HepG2 (cell line): ENCODE data around the gene GNG12. TPM values are rescaled to one million over a fixed set of nuclear protein-coding genes. Genes with fewer than 3 reads are reported as not detected.

Experiments
- ATAC-seq: fragments of 200-7000 bp; cut with Tn5 transposase; 3 replicates; pipeline ENCODE4 v1.9.1; 2020; ENCODE audit warnings: mild to moderate bottlenecking, moderate library complexity
- BruUV-seq: library from RNA; stranded (reverse); fragments of 400-500 nt; replicated peaks from 2 replicates; lab custom pipeline; 2021; lab: Mats Ljungman, UMichigan
- CTCF ChIA-PET: fragments of 300-600 bp; formaldehyde crosslinking; extraction: SDS; loops from one replicate; lab custom pipeline; 2021; ENCODE audit warnings: low total read pairs, inconsistent platforms, low intra/inter-chr PET ratio; lab: Yijun Ruan, JAX
- POLR2A ChIA-PET: fragments of 350-600 bp; sonication (Branson Sonifier 250); formaldehyde crosslinking; loops from one replicate; lab custom pipeline; 2020; ENCODE audit warnings: antibody characterized with exemption, inconsistent platforms; lab: Yijun Ruan, JAX
- DNase-seq: peaks from one replicate; pipeline ENCODE4 v3.0.0-alpha.2; 2015; ENCODE audit warnings: low spot score
- FAIRE-seq: peaks from 3 replicates; lab custom pipeline; 2011; peaks lifted over from hg19 to GRCh38; lab: Jason Lieb, UNC
- H2AFZ ChIP-seq: one replicate; pipeline ENCODE4 v1.6.1; 2011; ENCODE audit warnings: low read length, inconsistent platforms
- H3K27ac ChIP-seq: fragments of 300-600 bp; 3 replicates; pipeline ENCODE4 v1.8.0; 2011; ENCODE audit warnings: mixed run types, mild to moderate bottlenecking, mixed read lengths, low read length, inconsistent platforms; ENCODE audit not compliant: insufficient read depth; ENCODE audit errors: extremely low read length
- H3K27me3 ChIP-seq, 2 experiments: fragments of 200-600 bp in 1 of 2; 2 replicates in 1 of 2; 3 replicates in 1 of 2; pipeline versions ENCODE4 v1.6.0 to v1.8.0; 2011; ENCODE audit warnings: low read length in 2 of 2, mild to moderate bottlenecking in 2 of 2, moderate library complexity in 2 of 2, inconsistent platforms in 1 of 2; ENCODE audit not compliant: insufficient read depth in 2 of 2, control insufficient read depth in 1 of 2
- H3K36me3 ChIP-seq, 2 experiments: fragments of 200-600 bp in 1 of 2; replicated peaks in 1 of 2; 2 replicates in 1 of 2; 3 replicates in 1 of 2; pipeline versions ENCODE4 v1.5.1 to v1.8.0; 2011; ENCODE audit warnings: low read length in 2 of 2, inconsistent platforms in 1 of 2; ENCODE audit not compliant: insufficient read depth in 2 of 2, control insufficient read depth in 1 of 2
- H3K4me1 ChIP-seq: 2 replicates; pipeline ENCODE4 v1.5.1; 2012; ENCODE audit warnings: low read length, inconsistent platforms; ENCODE audit not compliant: insufficient read depth
- H3K4me2 ChIP-seq: 2 replicates; pipeline ENCODE4 v1.6.0; 2011; ENCODE audit warnings: low read depth, low read length, inconsistent platforms
- H3K4me3 ChIP-seq, 3 experiments: fragments of 200-600 bp in 1 of 3; sonication (generic), shearing (Covaris generic) in 1 of 3; replicated peaks in 1 of 3; 2 replicates each; pipeline ENCODE4 v1.5.1; 2011 to 2016; ENCODE audit warnings: low read length in 3 of 3, inconsistent platforms in 2 of 3, low read depth in 2 of 3, mild to moderate bottlenecking in 2 of 3, control low read depth in 1 of 3, mixed read lengths in 1 of 3; ENCODE audit not compliant: insufficient read depth in 1 of 3
- H3K79me2 ChIP-seq: one replicate; pipeline ENCODE4 v1.6.1; 2011; ENCODE audit warnings: low read length, inconsistent platforms; ENCODE audit not compliant: insufficient read depth
- H3K9ac ChIP-seq: 2 replicates; pipeline ENCODE4 v1.6.0; 2011; ENCODE audit warnings: mild to moderate bottlenecking, low read depth, low read length, inconsistent platforms; ENCODE audit not compliant: insufficient read depth
- H3K9me3 ChIP-seq: 2 replicates; pipeline ENCODE4 v1.5.1; 2012; ENCODE audit warnings: mild to moderate bottlenecking, low read length
- H4K20me1 ChIP-seq: 2 replicates; pipeline ENCODE4 v1.6.0; 2011; ENCODE audit warnings: inconsistent platforms, mild to moderate bottlenecking, low read length, moderate library complexity; ENCODE audit not compliant: insufficient read depth
- ATF6 ChIP-seq: sonication (generic); formaldehyde crosslinking; conservative IDR thresholded peaks from 2 replicates; pipeline ENCODE4 v1.4.0; 2020; ENCODE audit warnings: missing genetic modification reagents
- ELF1 ChIP-seq: sonication (generic); formaldehyde crosslinking; IDR thresholded peaks from 2 replicates; pipeline ENCODE4 v1.4.0; 2020; ENCODE audit warnings: missing genetic modification reagents
- ETS1 ChIP-seq: sonication (generic); formaldehyde crosslinking; IDR thresholded peaks from 2 replicates; pipeline ENCODE4 v1.4.0; 2020; ENCODE audit warnings: missing genetic modification reagents
- GATAD1 ChIP-seq: IDR thresholded peaks from 2 replicates; pipeline ENCODE4 v1.6.1; 2016; ENCODE audit warnings: missing genetic modification reagents, missing compliant biosample characterization
- GMEB1 ChIP-seq: sonication (generic); formaldehyde crosslinking; IDR thresholded peaks from 2 replicates; pipeline ENCODE4 v1.5.1; 2020; ENCODE audit warnings: missing genetic modification reagents, mild to moderate bottlenecking, borderline replicate concordance
- GRHL1 ChIP-seq: sonication (generic); formaldehyde crosslinking; conservative IDR thresholded peaks from 2 replicates; pipeline ENCODE4 v1.8.0; 2022; ENCODE audit warnings: missing genetic modification reagents
- HIVEP1 ChIP-seq: sonication (generic); formaldehyde crosslinking; IDR thresholded peaks from 2 replicates; pipeline ENCODE4 v1.4.0; 2020; ENCODE audit warnings: mild to moderate bottlenecking, missing genetic modification reagents
- HOXA3 ChIP-seq: sonication (generic); formaldehyde crosslinking; IDR thresholded peaks from 2 replicates; pipeline ENCODE4 v1.5.0; 2020; ENCODE audit warnings: missing genetic modification reagents
- JDP2 ChIP-seq: sonication (generic); formaldehyde crosslinking; IDR thresholded peaks from 2 replicates; pipeline ENCODE4 v1.8.1; 2022; ENCODE audit warnings: missing genetic modification reagents, borderline replicate concordance
- KLF12 ChIP-seq: sonication (generic); formaldehyde crosslinking; IDR thresholded peaks from 2 replicates; pipeline ENCODE4 v1.4.0; 2020; ENCODE audit warnings: missing genetic modification reagents, borderline replicate concordance
- PCBP1 ChIP-seq: fragments of 200-400 bp; formaldehyde crosslinking; IDR thresholded peaks from 2 replicates; pipeline ENCODE4 v1.6.1; 2017; ENCODE audit warnings: mild to moderate bottlenecking, low read depth, low read length, borderline replicate concordance
- REL ChIP-seq: sonication (generic); formaldehyde crosslinking; conservative IDR thresholded peaks from 2 replicates; pipeline ENCODE4 v1.8.0; 2022; ENCODE audit warnings: mild to moderate bottlenecking, missing genetic modification reagents, moderate library complexity
- SCMH1 ChIP-seq: sonication (generic); formaldehyde crosslinking; IDR thresholded peaks from 2 replicates; pipeline ENCODE4 v1.9.0; 2021; ENCODE audit warnings: missing genetic modification reagents, mild to moderate bottlenecking, borderline replicate concordance
- SOX5 ChIP-seq: IDR thresholded peaks from 2 replicates; pipeline ENCODE4 v1.6.1; 2016; ENCODE audit warnings: borderline replicate concordance
- ZFP91 ChIP-seq: sonication (generic); formaldehyde crosslinking; IDR thresholded peaks from 2 replicates; pipeline ENCODE4 v1.9.0; 2022; ENCODE audit warnings: missing genetic modification reagents, mild to moderate bottlenecking, borderline replicate concordance
- ZNF552 ChIP-seq: sonication (generic); formaldehyde crosslinking; IDR thresholded peaks from 2 replicates; pipeline ENCODE4 v1.9.0; 2022; ENCODE audit warnings: missing genetic modification reagents, mild to moderate bottlenecking, borderline replicate concordance
- ZNF746 ChIP-seq: sonication (generic); formaldehyde crosslinking; IDR thresholded peaks from 2 replicates; pipeline ENCODE4 v1.8.0; 2022; ENCODE audit warnings: mild to moderate bottlenecking, missing genetic modification reagents
- WGBS: methylation state at CpG from one replicate; pipeline ENCODE4 v1.1.6; 2017; ENCODE audit warnings: low lambda C conversion rate; 5-methylcytosine and 5-hydroxymethylcytosine counted together
- in situ Hi-C: cut with HindIII; loops from 2 replicates; pipeline ENCODE4 v1.10.0; 2017; ENCODE audit warnings: low pct_unique_long_range_greater_than_20kb; ENCODE audit not compliant: extremely low pct_ligation_motif_present
- intact Hi-C: fragments of 100-400 bp; cut with micrococcal nuclease; formaldehyde crosslinking; loops from one replicate; pipeline ENCODE4 v1.10.0; 2022; ENCODE audit not compliant: unreplicated experiment
- polyA plus RNA-seq, 8 experiments: library from polyadenylated mRNA; depleted of rRNA in 3 of 8; stranded (reverse) in 7 of 8; unstranded in 1 of 8; fragments of >200 nt; fragmentation: Illumina TruSeq in 4 of 8; extraction: Trizol in 4 of 8; gene quantifications; 2 replicates each; pipeline versions ENCODE4 v1.2.1 to v1.2.3, GENCODE V29; 2011 to 2016; ENCODE audit warnings: low read depth in 4 of 8, missing spikeins in 1 of 8, mixed read lengths in 1 of 8; ENCODE audit not compliant: insufficient read depth in 1 of 8
- total RNA-seq, 5 experiments: library from RNA; depleted of rRNA; stranded (reverse); fragments of >200 nt; fragmentation: Illumina TruSeq; extraction: Trizol; gene quantifications; 2 replicates each; pipeline ENCODE4 v1.2.3, GENCODE V29; 2016; ENCODE audit warnings: low read depth in 1 of 5

Gene GNG12
- total and polyA plus RNA-seq, 2 of the 13 experiments (the other 11 are each of a cell fraction or from before 2014, with no cell fraction given): 0.11 TPM

GRCh38 chr1:67788238-67788790 lies 45.0 kb downstream of the GNG12 start:
- in situ Hi-C loops: no loop called here
- DNase-seq (no peak), FAIRE-seq (no peak), ATAC-seq (no peak)
- Histone ChIP-seq H4K20me1 (no peaks in the 10 kb centered on the region), H2AFZ (no peak overlapping the region), H3K27me3 (peaks cover 0 to 3% of the 10 kb centered on the region in 2 experiments; a peak in 1 of 5 replicates), H3K4me1 (no peaks in the 10 kb centered on the region), H3K27ac (no peak overlapping the region), H3K9me3 (no peaks in the 10 kb centered on the region), H3K4me2 (no peak overlapping the region), H3K36me3 (no peaks in the 10 kb centered on the region), H3K79me2 (no peaks in the 10 kb centered on the region), H3K4me3 (no peak overlapping the region), H3K9ac (no peak overlapping the region)
- WGBS: 37% methylated on average over 5 of the region's 5 CpGs
- CTCF ChIA-PET: no interaction called here
- BruUV-seq: no TSS peak
- intact Hi-C loops: no loop called here
- POLR2A ChIA-PET: no interaction called here
- no peak for TF ChIP-seq SCMH1 (CRISPR knock-in tag)
- TF ChIP-seq ZFP91: no peak
- TF ChIP-seq ATF6 (CRISPR knock-in tag): no peak
- no peak for TF ChIP-seq JDP2 (CRISPR knock-in tag)
- no peak for TF ChIP-seq SOX5 (CRISPR knock-in tag)
- TF ChIP-seq PCBP1: no peak
- TF ChIP-seq GRHL1: no peak
- TF ChIP-seq ZNF746 (CRISPR knock-in tag): no peak
- TF ChIP-seq ZNF552 (CRISPR knock-in tag): no peak
- TF ChIP-seq HIVEP1 (CRISPR knock-in tag): no peak
- no peak for TF ChIP-seq REL (CRISPR knock-in tag)
- no peak for TF ChIP-seq ELF1 (CRISPR knock-in tag)
- TF ChIP-seq KLF12: no peak
- no peak for TF ChIP-seq ETS1 (CRISPR knock-in tag)
- TF ChIP-seq HOXA3: no peak
- no peak for TF ChIP-seq GATAD1 (CRISPR knock-in tag)
- TF ChIP-seq GMEB1 (CRISPR knock-in tag): no peak
